Endometrial microvascular endothelial cells (primary cell): Measurements from ENCODE around the gene DPP9. TPM values are rescaled to one million over a fixed set of nuclear protein-coding genes. Genes with fewer than 3 reads are reported as not detected.

Experiments
- in situ Hi-C: cut with HindIII; loops from 2 replicates; pipeline ENCODE4 v1.10.0; 2017; ENCODE audit warnings: low sequenced_read_pairs, low pct_unique_long_range_greater_than_20kb; ENCODE audit errors: inconsistent ontology term
- total RNA-seq: library from RNA; depleted of rRNA; stranded (reverse); fragments of >200 nt; gene quantifications from one replicate; pipeline ENCODE4 v1.2.3, GENCODE V29; 2015; ENCODE audit errors: inconsistent ontology term

Gene DPP9
- total RNA-seq, 1 donor from 2014 or later = 58.5 TPM

DNA sequence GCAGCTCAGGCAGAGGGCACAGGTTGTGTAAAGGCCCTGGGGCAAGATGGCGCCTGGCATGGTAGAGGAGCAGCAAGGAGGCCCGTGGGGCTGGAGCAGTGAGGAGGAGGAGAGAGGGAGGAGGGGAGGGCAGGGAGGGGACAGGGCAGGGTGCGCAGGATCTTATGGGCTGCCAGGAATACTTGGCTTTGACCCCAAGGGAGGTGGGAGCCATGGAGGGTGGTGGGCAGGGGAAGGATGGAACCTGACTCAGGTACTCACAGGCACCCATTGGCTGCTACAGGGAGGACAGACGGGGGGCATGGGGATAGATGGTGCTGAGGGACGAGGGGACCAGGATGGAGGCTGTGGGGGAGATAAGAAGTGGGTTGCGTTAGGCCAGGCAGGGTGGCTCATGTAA, 81.0 kb downstream of the DPP9 start:
- in situ Hi-C loops = no loop called here

DNA sequence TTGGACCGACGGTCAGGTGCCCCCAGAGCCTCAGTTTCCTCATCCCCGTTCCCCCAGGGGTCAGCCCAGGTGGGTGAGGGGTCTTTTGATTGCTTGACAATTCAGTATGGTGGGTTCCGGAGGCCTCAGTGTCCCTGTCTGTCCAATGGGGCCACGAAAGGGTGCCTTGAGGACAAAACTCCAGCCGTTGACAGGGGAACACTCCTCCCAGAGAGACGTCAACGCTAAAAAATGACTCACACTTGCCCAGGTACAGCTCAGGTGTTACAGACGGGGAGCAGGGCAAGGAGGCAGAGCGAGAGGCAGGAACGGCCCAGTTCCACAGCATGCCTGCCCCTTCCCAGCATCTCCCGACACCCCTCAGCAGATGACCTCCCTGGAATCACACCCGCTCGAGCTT, 82.5 kb downstream of the DPP9 start:
- in situ Hi-C loops = no loop called here

DNA sequence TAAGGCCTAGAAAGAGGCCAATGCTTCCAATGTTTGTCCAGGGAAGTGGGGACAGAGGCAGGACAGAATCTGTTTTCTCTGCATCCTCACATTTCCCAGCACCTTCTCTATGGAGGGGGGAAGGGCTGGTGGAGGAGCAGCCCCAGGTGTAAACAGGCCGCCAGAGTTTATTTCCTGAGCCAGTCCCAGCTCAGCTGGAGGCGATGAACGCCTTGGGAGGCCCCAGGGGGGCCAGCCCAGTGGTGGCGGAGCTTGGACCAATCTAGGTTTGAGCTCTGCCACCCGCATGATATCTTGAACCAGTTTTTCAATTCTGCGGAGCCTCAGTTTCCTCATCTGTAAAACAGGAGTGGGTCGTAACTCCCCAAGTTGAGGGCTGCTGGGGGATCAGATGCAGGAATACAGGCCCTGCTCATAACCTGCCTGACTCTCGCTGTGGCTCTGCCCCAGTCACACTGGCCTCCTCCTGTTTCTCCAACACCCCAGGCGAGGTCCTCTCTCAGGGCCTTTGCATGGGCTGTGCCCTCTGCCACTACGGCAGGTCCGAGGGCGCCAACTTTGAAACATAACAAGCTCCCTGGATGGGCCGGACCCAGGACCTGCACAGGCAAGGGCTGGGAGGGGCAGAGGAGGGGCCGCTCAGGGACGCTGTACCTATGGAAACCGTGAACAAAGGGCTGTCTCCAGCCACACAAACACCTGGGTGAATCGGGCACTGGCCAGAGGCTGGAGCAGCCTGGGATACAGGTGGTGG, 83.2 kb downstream of the DPP9 start:
- in situ Hi-C loops = no loop called here

DNA sequence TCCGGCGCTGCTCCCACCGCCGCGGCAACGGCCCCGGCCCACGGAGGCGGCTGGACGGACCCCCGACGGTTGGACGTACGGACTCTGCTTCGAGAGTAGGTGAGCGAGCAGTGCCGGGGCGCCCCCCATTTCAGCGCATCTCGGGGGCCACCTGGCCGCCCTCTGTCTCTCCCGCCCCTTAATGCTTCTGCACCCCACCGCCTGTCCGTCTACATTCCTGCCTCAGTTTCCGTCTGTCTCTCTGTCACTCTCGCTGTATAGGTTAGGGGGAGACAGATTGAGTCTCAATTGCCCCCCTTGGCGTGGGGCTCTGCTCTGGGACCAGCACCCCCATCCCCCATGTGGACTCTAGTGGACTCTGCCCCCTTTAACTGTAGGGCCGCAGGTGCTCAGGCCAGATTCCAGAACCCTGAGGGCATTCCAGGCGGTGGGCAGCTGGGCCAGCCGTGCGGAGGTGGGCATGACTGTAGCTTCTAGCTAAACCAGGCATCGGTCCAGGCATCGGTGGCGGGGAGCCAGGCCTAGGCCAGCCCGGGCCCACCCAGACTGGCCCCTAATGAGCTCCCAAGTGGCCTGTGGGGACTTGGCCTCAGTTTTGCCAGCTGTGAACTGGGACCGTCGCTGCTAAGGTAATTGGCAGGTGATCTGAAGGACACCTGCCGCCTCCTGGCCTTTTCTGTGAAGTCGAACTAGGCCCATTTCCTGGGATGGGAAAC, 84.0 kb downstream of the DPP9 start:
- in situ Hi-C loops = no loop called here

DNA sequence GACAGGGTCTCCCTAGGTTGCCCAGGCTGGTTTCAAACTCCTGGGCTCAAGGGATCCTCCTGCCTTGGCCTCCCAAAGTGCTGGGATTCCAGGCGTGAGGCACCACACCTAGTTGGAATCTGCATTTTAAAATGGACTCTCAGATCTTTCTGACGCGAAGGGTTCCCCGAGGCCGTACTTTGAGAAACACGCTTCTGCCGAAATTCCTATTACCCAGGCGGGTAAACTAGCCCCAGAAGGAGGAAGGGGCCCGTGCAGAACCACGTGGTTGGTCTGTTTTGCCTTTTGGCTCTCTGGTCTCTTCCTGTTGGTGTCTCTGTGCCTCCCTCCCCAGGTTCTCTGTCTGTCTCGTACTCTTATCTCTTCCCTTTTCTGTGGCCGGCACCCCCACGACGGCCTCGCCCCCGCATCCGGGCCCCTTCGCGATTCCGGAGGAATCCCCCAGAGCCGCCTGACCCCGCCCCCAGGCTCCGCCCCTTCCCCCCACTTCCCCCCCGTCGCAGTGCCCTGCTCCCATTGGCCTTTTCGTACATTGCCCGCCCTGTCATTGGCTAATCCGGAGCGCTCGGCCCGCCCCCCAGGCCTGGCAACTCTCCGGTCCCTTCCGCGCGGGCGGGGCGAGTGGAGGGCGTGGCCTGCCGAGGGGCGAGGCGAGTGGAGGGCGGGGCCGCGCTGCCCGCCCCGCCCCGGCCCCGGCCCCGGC, 84.7 kb downstream of the DPP9 start, which contains the start of gene TNFAIP8L1:
TSS of gene TNFAIP8L1 (plus strand) at position 689 of the 703 bp plus-strand sequence. CDS start 12,354 bp downstream, outside the sequence.
- in situ Hi-C loops = no loop called here

- in situ Hi-C loops = no loop called here
These were observed 85.3 kb downstream of the DPP9 start for GRCh38 chr19:4638317-4638716.

GRCh38 chr19:4636761-4637160, 86.9 kb downstream of the DPP9 start:
- in situ Hi-C loops = no loop called here

DNA sequence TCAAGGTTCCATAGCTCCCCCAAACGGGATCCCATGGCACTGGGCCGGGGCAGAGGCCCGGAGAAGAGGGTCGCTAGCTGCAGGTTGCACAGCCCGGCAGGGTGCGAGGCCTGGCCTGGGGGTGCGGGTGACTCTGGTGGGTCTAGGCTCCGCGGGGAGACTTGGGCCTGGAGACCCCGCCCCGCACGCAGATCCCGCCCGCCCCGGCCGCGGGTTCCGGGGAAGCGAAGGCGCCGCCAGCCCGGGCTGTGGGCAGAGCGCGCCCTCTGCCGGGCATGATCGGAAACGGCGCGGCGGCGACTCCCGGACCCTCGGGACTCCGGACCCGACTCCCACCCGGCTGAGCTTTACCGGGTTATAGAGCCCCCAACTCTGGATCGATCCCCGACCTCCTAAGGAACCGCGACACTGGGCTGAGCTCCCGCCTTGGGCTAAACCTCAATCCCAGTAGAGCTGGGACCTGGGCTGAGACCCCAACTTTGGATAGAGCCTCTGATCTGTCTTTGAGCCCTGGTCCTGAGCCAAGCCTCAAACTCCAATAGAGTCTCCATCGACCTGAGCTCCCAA, 87.4 kb downstream of the DPP9 start:
- in situ Hi-C loops = no loop called here

- in situ Hi-C loops = no loop called here
These were observed 87.9 kb downstream of the DPP9 start for GRCh38 chr19:4635754-4636116.

DNA sequence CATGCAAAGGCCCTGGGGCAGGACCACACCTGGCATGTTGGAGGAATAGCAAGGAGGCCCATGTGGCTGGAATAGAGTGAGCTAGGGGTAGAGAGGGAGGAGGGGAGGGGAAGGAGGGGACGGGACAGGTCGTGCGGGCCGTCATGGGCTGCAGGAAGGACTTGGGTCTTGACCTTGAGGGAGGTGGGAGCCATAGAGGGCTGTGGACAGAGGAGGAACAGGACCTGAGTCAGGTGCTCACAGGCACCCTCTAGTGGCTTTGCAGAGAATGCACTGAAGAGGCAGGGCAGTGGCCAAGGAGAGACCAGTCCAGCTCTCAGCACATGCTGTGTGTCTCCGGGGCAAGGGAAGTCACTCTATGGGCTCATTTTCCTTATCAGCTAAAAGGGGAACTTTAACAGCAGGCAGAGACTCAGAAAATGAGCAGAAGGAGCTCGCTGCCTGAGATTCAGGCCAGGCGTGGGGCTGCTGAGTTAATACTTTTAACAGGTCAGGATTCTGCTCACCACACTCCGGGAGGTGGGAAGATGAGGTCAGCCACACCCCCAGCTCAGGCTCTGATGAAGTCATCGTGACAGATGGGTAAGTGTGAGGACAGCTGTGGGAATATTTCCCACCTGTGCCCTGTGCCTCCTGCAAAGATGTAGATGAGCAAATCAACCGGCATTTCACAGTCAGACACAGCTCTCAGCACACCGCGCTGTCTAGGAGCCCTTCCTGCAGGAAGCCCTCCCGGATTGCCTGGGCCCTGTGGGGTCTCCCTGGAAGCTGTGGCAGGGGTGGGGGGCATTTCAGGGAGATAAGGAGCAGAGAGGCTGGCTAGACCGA, 90.3 kb downstream of the DPP9 start:
- in situ Hi-C loops = no loop called here

Other genes starting within 250 kb of the DPP9 start
- not detected for gene PLIN4, start 205.4 kb downstream of the DPP9 start, total RNA-seq
- gene PLIN5, start 188.6 kb downstream of the DPP9 start, total RNA-seq = not detected
- 0.28 TPM for gene LRG1, start 183.8 kb downstream of the DPP9 start, total RNA-seq
- 220 TPM for gene SEMA6B, start 164.2 kb downstream of the DPP9 start, total RNA-seq
- gene TNFAIP8L1, start 84.3 kb downstream of the DPP9 start, total RNA-seq = 14.2 TPM
- 130 TPM for gene MYDGF, start 53.5 kb downstream of the DPP9 start, total RNA-seq
- gene FEM1A, start 67.9 kb upstream of the DPP9 start, total RNA-seq = 11.4 TPM
- gene TICAM1, start 107.9 kb upstream of the DPP9 start, total RNA-seq = 4.8 TPM
- gene PLIN3, start 143.8 kb upstream of the DPP9 start, total RNA-seq = 89.4 TPM
- gene ARRDC5, start 179.1 kb upstream of the DPP9 start, total RNA-seq = not detected
- 63.4 TPM for gene UHRF1, start 185.7 kb upstream of the DPP9 start, total RNA-seq
- gene KDM4B, start 245.3 kb upstream of the DPP9 start, total RNA-seq = 12.5 TPM